GM03348 (cell line): ENCODE measurements around the gene UBR1.
"Not testable (repeated sequence)": the region's sequence is repeated elsewhere in the genome, so short reads cannot be mapped to it uniquely, and the experiment has no call there.

ENCODE experiments used
- DNase-seq: peaks from one replicate; pipeline ENCODE4 v3.0.0; 2012; ENCODE audit warnings: low spot score

Gene UBR1

GRCh38 chr15:42964476-42964875 is 141.4 kb downstream of the UBR1 start:
- no peak for DNase-seq

- DNase-seq: peak; percentile 57
Measured at GRCh38 chr15:42955518-42955917, 150.3 kb downstream of the UBR1 start.

GRCh38 chr15:42954291-42954690 is 151.5 kb downstream of the UBR1 start:
- no peak for DNase-seq

GRCh38 chr15:42948898-42949297 is 156.9 kb downstream of the UBR1 start:
- DNase-seq: not testable (repeated sequence)

GRCh38 chr15:42940527-42940926 is 165.3 kb downstream of the UBR1 start:
- no peak for DNase-seq

GRCh38 chr15:42939841-42940240 is 166.0 kb downstream of the UBR1 start:
- no peak for DNase-seq

- DNase-seq: no peak
Measured at GRCh38 chr15:42937143-42937542, 168.7 kb downstream of the UBR1 start.

- DNase-seq: no peak
Measured at GRCh38 chr15:42933886-42934667, 171.8 kb downstream of the UBR1 start.

GRCh38 chr15:42932833-42933515 is 172.9 kb downstream of the UBR1 start:
- no peak for DNase-seq

GRCh38 chr15:42931702-42932486 is 173.9 kb downstream of the UBR1 start:
- no peak for DNase-seq

- DNase-seq: no peak
Measured at GRCh38 chr15:42929306-42929848, 176.5 kb downstream of the UBR1 start.

GRCh38 chr15:42921342-42921731 is 184.5 kb downstream of the UBR1 start:
- DNase-seq: peak; percentile 21

- DNase-seq: peak; percentile 97
Measured at GRCh38 chr15:42920519-42921341, 185.1 kb downstream of the UBR1 start, which contains the start of gene TTBK2. TTBK2 (minus strand) TSS chr15:42920778; CDS start chr15:42878617, 42,161 bp downstream.

GRCh38 chr15:42919799-42920518 is 185.9 kb downstream of the UBR1 start:
- peak; percentile 32 for DNase-seq

- no peak for DNase-seq
Measured at GRCh38 chr15:42919308-42919707, 186.5 kb downstream of the UBR1 start.

GRCh38 chr15:42918047-42918446 is 187.8 kb downstream of the UBR1 start:
- DNase-seq: no peak

GRCh38 chr15:42915654-42916315 is 190.1 kb downstream of the UBR1 start:
- DNase-seq: no peak

- no peak for DNase-seq
Measured at GRCh38 chr15:42914728-42915497, 190.9 kb downstream of the UBR1 start.

- peak; percentile 57 for DNase-seq
Measured at GRCh38 chr15:42911058-42911592, 194.7 kb downstream of the UBR1 start.
